ENCODE measurements around the gene ARID1B.

- TF ChIP-seq CTCF (IDR thresholded peaks at IDR 0.05) (no peak), REST (IDR thresholded peaks at IDR 0.05; ENCODE audit: insufficient read depth in 1 of 2, low read depth in 2 of 2, low read length in 1 of 2) (no peak), POLR2AphosphoS5 (IDR thresholded peaks at IDR 0.05; ENCODE audit: low read depth, low read length) (no peak), SIN3A (IDR thresholded peaks at IDR 0.05; ENCODE audit: borderline replicate concordance, insufficient read depth, low read depth, low read length) (no peak), TCF7L2 (IDR thresholded peaks at IDR 0.05; ENCODE audit: low read depth, low read length) (no peak)
Observed at GRCh38 chr6:156735751-156736150, 41.4 kb upstream of the ARID1B start.
